Right lobe of liver (tissue), 4 donors: ENCODE results near the gene PPP1R12B.

Experiments
- POLR2A ChIP-seq: fragments of 450-650 bp; IDR thresholded peaks from one replicate; pipeline ENCODE4 v1.6.1; 2017; ENCODE audit warnings: antibody characterized with exemption, mild to moderate bottlenecking
- TF ChIP-seq, protein P1 (sequence below), 4 donors: fragments of 200-600 bp in 3 of 4; fragments of 450-650 bp in 1 of 4; IDR thresholded peaks; one replicate each; pipeline versions ENCODE4 v1.5.1 to v1.8.0; 2016 to 2022; ENCODE audit warnings: antibody characterized with exemption in 4 of 4, mild to moderate bottlenecking in 2 of 4
- donor health status: DM: no; HTN: no; CAD: no.
- donor health status: DM: no; HTN: no; CAD: no.
- donor health status: DM: no; HTN: yes; CAD: no.

DNA sequence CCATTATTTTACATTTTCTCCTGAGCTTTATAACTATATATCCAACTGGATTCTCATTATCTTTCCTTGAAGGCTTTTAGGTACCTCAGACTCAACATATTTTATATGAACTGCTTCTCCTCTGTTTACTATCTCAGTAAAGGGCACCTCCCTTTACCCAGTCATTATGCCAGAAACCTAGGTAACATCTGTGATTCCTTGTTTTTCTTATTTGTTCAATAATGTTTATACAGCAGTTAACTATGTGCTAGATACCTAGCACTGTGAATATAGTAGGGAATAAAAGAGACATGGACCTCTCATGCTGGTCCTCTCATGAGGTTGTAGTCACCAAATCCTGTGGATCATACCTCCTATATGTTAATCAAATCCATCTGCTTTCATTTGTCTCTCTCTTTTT is 25.6 kb downstream of the PPP1R12B start:
- TF ChIP-seq POLR2A: no peak
- TF ChIP-seq, protein P1, sequence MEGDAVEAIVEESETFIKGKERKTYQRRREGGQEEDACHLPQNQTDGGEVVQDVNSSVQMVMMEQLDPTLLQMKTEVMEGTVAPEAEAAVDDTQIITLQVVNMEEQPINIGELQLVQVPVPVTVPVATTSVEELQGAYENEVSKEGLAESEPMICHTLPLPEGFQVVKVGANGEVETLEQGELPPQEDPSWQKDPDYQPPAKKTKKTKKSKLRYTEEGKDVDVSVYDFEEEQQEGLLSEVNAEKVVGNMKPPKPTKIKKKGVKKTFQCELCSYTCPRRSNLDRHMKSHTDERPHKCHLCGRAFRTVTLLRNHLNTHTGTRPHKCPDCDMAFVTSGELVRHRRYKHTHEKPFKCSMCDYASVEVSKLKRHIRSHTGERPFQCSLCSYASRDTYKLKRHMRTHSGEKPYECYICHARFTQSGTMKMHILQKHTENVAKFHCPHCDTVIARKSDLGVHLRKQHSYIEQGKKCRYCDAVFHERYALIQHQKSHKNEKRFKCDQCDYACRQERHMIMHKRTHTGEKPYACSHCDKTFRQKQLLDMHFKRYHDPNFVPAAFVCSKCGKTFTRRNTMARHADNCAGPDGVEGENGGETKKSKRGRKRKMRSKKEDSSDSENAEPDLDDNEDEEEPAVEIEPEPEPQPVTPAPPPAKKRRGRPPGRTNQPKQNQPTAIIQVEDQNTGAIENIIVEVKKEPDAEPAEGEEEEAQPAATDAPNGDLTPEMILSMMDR (IDR thresholded peaks at IDR 0.05): no peak
